ENCODE results near the gene LPIN2. TPM values are rescaled to one million over a fixed set of nuclear protein-coding genes. Genes with fewer than 3 reads are reported as not detected.

LPIN2 gene
- total and polyA plus RNA-seq, 2 experiments from 2014 or later = 19.5 to 33.9 TPM

DNA sequence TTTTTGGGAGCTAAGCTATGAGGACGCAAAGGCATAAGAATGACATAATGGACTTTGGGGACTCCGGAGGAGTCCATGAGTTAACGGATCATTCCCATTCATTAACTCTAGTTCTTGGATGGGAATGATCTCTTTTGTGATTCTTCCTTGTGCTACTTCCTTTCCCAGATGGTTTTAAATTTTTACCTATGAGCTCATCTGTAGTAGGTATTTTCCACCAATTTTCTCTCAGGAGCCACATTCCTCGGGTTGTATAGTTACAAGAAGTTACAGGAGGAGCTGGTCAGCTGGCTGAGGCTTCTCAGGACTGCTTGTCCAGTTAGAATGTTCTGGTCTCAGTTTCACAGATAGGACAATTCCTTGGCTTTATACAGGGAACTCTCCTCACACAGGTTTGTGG lies 42.9 kb upstream of the LPIN2 start:
- Histone ChIP-seq H3K36me3 (ENCODE audit: low read depth) (no peaks in the 10 kb centered on the region), H4K20me1 (ENCODE audit: insufficient read depth) (no peaks in the 10 kb centered on the region), H3K9ac (no peak overlapping the region), H2AFZ (no peak overlapping the region), H3K9me3 (ENCODE audit: low read depth) (no peaks in the 10 kb centered on the region), H3K4me1 (ENCODE audit: insufficient read depth) (no peaks in the 10 kb centered on the region), H3K27me3 (replicated peaks; ENCODE audit: insufficient read depth) (0 out of 2 replicates have a peak, but pooled peaks cover 4% of the 10 kb centered on the region), H3K27ac (no peak overlapping the region), H3K4me3 (no peak overlapping the region), H3K79me2 (ENCODE audit: insufficient read depth) (no peaks in the 10 kb centered on the region), H3K4me2 (ENCODE audit: unreplicated experiment) (no peak overlapping the region), H3K9me2 (ENCODE audit: insufficient read depth) (no peaks in the 10 kb centered on the region), H3F3A (ENCODE audit: insufficient read depth) (no peaks in the 10 kb centered on the region)
- in situ Hi-C loops (cut with MboI) = no loop called here
- WGBS, 2 experiments (ENCODE audit: low coverage in 1 of 2, low lambda C conversion rate in 2 of 2, missing lambda C conversion rate in 2 of 2) = 82 to 90% methylated on average over 4 of the region's 4 CpGs
- no peak for DNase-seq
- TF ChIP-seq EZH2 (IDR thresholded peaks at IDR 0.05; ENCODE audit: insufficient read depth, poor library complexity, severe bottlenecking) (no peak), EZH2phosphoT487 (IDR thresholded peaks at IDR 0.05; ENCODE audit: insufficient read depth, low read depth) (no peak)

- H4K20me1 ChIP-seq (ENCODE audit: insufficient read depth) = no peaks in the 10 kb centered on the region
- no peak overlapping the region for H3K9ac ChIP-seq
- WGBS, 2 experiments (ENCODE audit: low coverage in 1 of 2, low lambda C conversion rate in 2 of 2, missing lambda C conversion rate in 2 of 2) = 34 to 39% methylated on average over 4 of the region's 4 CpGs
- H3K4me1 ChIP-seq (ENCODE audit: insufficient read depth) = no peaks in the 10 kb centered on the region
- H3F3A ChIP-seq (ENCODE audit: insufficient read depth) = no peaks in the 10 kb centered on the region
- TF ChIP-seq EZH2 (IDR thresholded peaks at IDR 0.05; ENCODE audit: insufficient read depth, poor library complexity, severe bottlenecking) = no peak
- no peak for TF ChIP-seq EZH2phosphoT487 (IDR thresholded peaks at IDR 0.05; ENCODE audit: insufficient read depth, low read depth)
- no peak for DNase-seq
- in situ Hi-C loops (cut with MboI) = no loop called here
- H3K27me3 ChIP-seq (replicated peaks; ENCODE audit: insufficient read depth) = 0 out of 2 replicates have a peak, but pooled peaks cover 4% of the 10 kb centered on the region
- no peak overlapping the region for H2AFZ ChIP-seq
- no peak overlapping the region for H3K4me2 ChIP-seq (ENCODE audit: unreplicated experiment)
- H3K9me3 ChIP-seq (ENCODE audit: low read depth) = no peaks in the 10 kb centered on the region
- H3K79me2 ChIP-seq (ENCODE audit: insufficient read depth) = no peaks in the 10 kb centered on the region
- H3K36me3 ChIP-seq (ENCODE audit: low read depth) = no peaks in the 10 kb centered on the region
- no peak overlapping the region for H3K27ac ChIP-seq
- no peak overlapping the region for H3K4me3 ChIP-seq
- no peaks in the 10 kb centered on the region for H3K9me2 ChIP-seq (ENCODE audit: insufficient read depth)
Measured at GRCh38 chr18:3055186-3055728, 42.3 kb upstream of the LPIN2 start.

DNA sequence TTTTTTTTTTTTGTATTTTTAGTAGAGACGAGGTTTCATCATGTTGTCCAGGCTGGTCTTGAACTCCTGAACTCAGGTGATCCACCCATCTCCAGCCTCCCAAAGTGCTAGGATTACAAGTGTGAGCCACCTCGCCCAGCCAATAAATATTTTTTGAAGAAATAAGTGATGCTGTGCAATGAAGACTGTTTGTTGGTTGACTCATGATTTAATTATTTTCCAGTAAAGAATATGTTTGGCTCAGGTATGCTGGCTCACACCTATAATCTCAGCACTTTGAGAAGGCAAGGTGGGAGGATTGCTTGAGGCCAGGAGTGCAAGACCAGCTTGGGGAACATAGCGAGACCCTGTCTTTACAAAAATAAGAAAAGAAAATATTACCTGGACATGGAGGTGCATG lies 41.8 kb upstream of the LPIN2 start:
- in situ Hi-C loops (cut with MboI) = no loop called here

GRCh38 chr18:3054214-3054613 lies 41.3 kb upstream of the LPIN2 start:
- Histone ChIP-seq H3K9me3 (ENCODE audit: low read depth) (no peaks in the 10 kb centered on the region), H3K4me3 (no peak overlapping the region), H3K36me3 (ENCODE audit: low read depth) (no peaks in the 10 kb centered on the region), H3K9me2 (ENCODE audit: insufficient read depth) (no peaks in the 10 kb centered on the region), H3K79me2 (ENCODE audit: insufficient read depth) (no peaks in the 10 kb centered on the region), H3K27me3 (replicated peaks; ENCODE audit: insufficient read depth) (0 out of 2 replicates have a peak, but pooled peaks cover 4% of the 10 kb centered on the region), H3K4me2 (ENCODE audit: unreplicated experiment) (no peak overlapping the region), H3K27ac (no peak overlapping the region), H2AFZ (no peak overlapping the region), H3F3A (ENCODE audit: insufficient read depth) (no peaks in the 10 kb centered on the region), H3K9ac (no peak overlapping the region), H4K20me1 (ENCODE audit: insufficient read depth) (no peaks in the 10 kb centered on the region), H3K4me1 (ENCODE audit: insufficient read depth) (no peaks in the 10 kb centered on the region)
- in situ Hi-C loops (cut with MboI) = no loop called here
- no peak for DNase-seq
- 83 to 86% methylated on average over 6 of the region's 6 CpGs for WGBS, 2 experiments (ENCODE audit: low coverage in 1 of 2, low lambda C conversion rate in 2 of 2, missing lambda C conversion rate in 2 of 2)
- TF ChIP-seq EZH2phosphoT487 (IDR thresholded peaks at IDR 0.05; ENCODE audit: insufficient read depth, low read depth) (no peak), EZH2 (IDR thresholded peaks at IDR 0.05; ENCODE audit: insufficient read depth, poor library complexity, severe bottlenecking) (no peak)

More for the DNA sequence above, 41.8 kb upstream of the LPIN2 start:
- Histone ChIP-seq H2AFZ (no peak overlapping the region), H3K9ac (no peak overlapping the region), H3K4me2 (ENCODE audit: unreplicated experiment) (no peak overlapping the region), H4K20me1 (ENCODE audit: insufficient read depth) (no peaks in the 10 kb centered on the region), H3F3A (ENCODE audit: insufficient read depth) (no peaks in the 10 kb centered on the region), H3K9me3 (ENCODE audit: low read depth) (no peaks in the 10 kb centered on the region), H3K27me3 (replicated peaks; ENCODE audit: insufficient read depth) (0 out of 2 replicates have a peak, but pooled peaks cover 4% of the 10 kb centered on the region), H3K9me2 (ENCODE audit: insufficient read depth) (no peaks in the 10 kb centered on the region), H3K36me3 (ENCODE audit: low read depth) (no peaks in the 10 kb centered on the region), H3K27ac (no peak overlapping the region), H3K4me3 (no peak overlapping the region), H3K4me1 (ENCODE audit: insufficient read depth) (no peaks in the 10 kb centered on the region), H3K79me2 (ENCODE audit: insufficient read depth) (no peaks in the 10 kb centered on the region)
- DNase-seq = no peak
- TF ChIP-seq EZH2phosphoT487 (IDR thresholded peaks at IDR 0.05; ENCODE audit: insufficient read depth, low read depth) = no peak
- TF ChIP-seq EZH2 (IDR thresholded peaks at IDR 0.05; ENCODE audit: insufficient read depth, poor library complexity, severe bottlenecking) = no peak
- WGBS, 2 experiments (ENCODE audit: low coverage in 1 of 2, low lambda C conversion rate in 2 of 2, missing lambda C conversion rate in 2 of 2) = 85 to 91% methylated on average over 3 of the region's 3 CpGs
